HG02623 (cell line): ENCODE data around the gene MGMT.

Experiments used
- ATAC-seq: cut with Tn5 transposase; IDR thresholded peaks from one replicate; pipeline ENCODE4 v1.9.1; 2021; ENCODE audit warnings: moderate library complexity; ENCODE audit not compliant: unreplicated experiment

Gene MGMT

GRCh38 chr10:129755158-129755591, 288.1 kb downstream of the MGMT start:
- no peak for ATAC-seq

- no peak for ATAC-seq
These were observed 288.6 kb downstream of the MGMT start for GRCh38 chr10:129755621-129756020.

- ATAC-seq = no peak
These were observed 290.2 kb downstream of the MGMT start for GRCh38 chr10:129756912-129757901.

- no peak for ATAC-seq
These were observed 291.4 kb downstream of the MGMT start for GRCh38 chr10:129758207-129759021.

- no peak for ATAC-seq
These were observed 292.4 kb downstream of the MGMT start for GRCh38 chr10:129759214-129760002.

- no peak for ATAC-seq
These were observed 292.9 kb downstream of the MGMT start for GRCh38 chr10:129760003-129760315.

- ATAC-seq = no peak
These were observed 293.4 kb downstream of the MGMT start for GRCh38 chr10:129760416-129760815.

GRCh38 chr10:129761197-129761972, 294.3 kb downstream of the MGMT start:
- no peak for ATAC-seq

GRCh38 chr10:129761981-129762956, 295.2 kb downstream of the MGMT start:
- ATAC-seq = no peak

GRCh38 chr10:129764011-129764900, 297.2 kb downstream of the MGMT start:
- no peak for ATAC-seq

- no peak for ATAC-seq
These were observed 298.0 kb downstream of the MGMT start for GRCh38 chr10:129764901-129765663.

- no peak for ATAC-seq
These were observed 298.9 kb downstream of the MGMT start for GRCh38 chr10:129765664-129766550.

- no peak for ATAC-seq
These were observed 299.8 kb downstream of the MGMT start for GRCh38 chr10:129766611-129767550.

GRCh38 chr10:129767751-129768150, 300.7 kb downstream of the MGMT start:
- ATAC-seq = no peak
